Right lobe of liver (tissue), 4 donors: ENCODE data around the gene ELFN1.

ENCODE experiments used
- CTCF ChIP-seq, 4 donors: fragments of 200-600 bp in 3 of 4; fragments of 450-650 bp in 1 of 4; IDR thresholded peaks; one replicate each; pipeline versions ENCODE4 v1.5.1 to v1.8.0; 2016 to 2022; ENCODE audit warnings: antibody characterized with exemption in 4 of 4, mild to moderate bottlenecking in 2 of 4
- POLR2A ChIP-seq: fragments of 450-650 bp; IDR thresholded peaks from one replicate; pipeline ENCODE4 v1.6.1; 2017; ENCODE audit warnings: antibody characterized with exemption, mild to moderate bottlenecking
- donor health status: DM: no; HTN: no; CAD: no.
- donor health status: DM: no; HTN: no; CAD: no.
- donor health status: DM: no; HTN: yes; CAD: no.

- no peak for TF ChIP-seq CTCF (IDR thresholded peaks at IDR 0.05)
- TF ChIP-seq POLR2A = no peak
Observed at GRCh38 chr7:1623810-1624209, 46.3 kb upstream of the ELFN1 start.
